ENCODE measurements around the gene GRM3. TPM values are rescaled to one million over a fixed set of nuclear protein-coding genes. Genes with fewer than 3 reads are reported as not detected.

GRM3 gene
- total and polyA plus RNA-seq, 2 of the 13 experiments (the other 11 are each of a cell fraction or from before 2014, with no cell fraction given) = not detected

GRCh38 chr7:86644282-86645224 lies 844 bp downstream of the GRM3 start (continued):
- TF ChIP-seq SOX6 (IDR thresholded peaks at IDR 0.05) (no peak), SOX6 (CRISPR knock-in tag; IDR thresholded peaks at IDR 0.05) (no peak), FOXP1 (IDR thresholded peaks at IDR 0.05) (no peak), FOXP1 (CRISPR knock-in tag; IDR thresholded peaks at IDR 0.05) (no peak), ARID4A (CRISPR knock-in tag; IDR thresholded peaks at IDR 0.05; ENCODE audit: borderline replicate concordance) (no peak), HIVEP1 (CRISPR knock-in tag; IDR thresholded peaks at IDR 0.05) (no peak), ARNT2 (CRISPR knock-in tag; IDR thresholded peaks at IDR 0.05; ENCODE audit: low read depth) (no peak)

- ChIA-PET CTCF (ENCODE audit: low intra/inter-chr PET ratio, low total read pairs) (no interaction called here), POLR2A (no interaction called here)
- intact Hi-C loops (cut with micrococcal nuclease; ENCODE audit: unreplicated experiment) = no loop called here
- WGBS (ENCODE audit: low lambda C conversion rate) = 18% methylated on average over 13 of the region's 13 CpGs
- Histone ChIP-seq H3K36me3 (replicated peaks in 1 of 2; ENCODE audit: control insufficient read depth in 1 of 2, insufficient read depth in 2 of 2, low read length in 2 of 2) (no peaks in the 10 kb centered on the region), H3K4me3 (replicated peaks in 1 of 3; ENCODE audit: insufficient read depth in 1 of 3, low read depth in 2 of 3, low read length in 3 of 3) (no peak overlapping the region), H3K79me2 (ENCODE audit: insufficient read depth, low read length) (no peaks in the 10 kb centered on the region), H3K4me2 (ENCODE audit: low read depth, low read length) (no peak overlapping the region), H3K27me3 (ENCODE audit: control insufficient read depth in 1 of 2, insufficient read depth in 2 of 2, low read length in 2 of 2) (peaks cover 0 to 12% of the 10 kb centered on the region in 2 experiments; a peak in 1 of 5 replicates), H4K20me1 (ENCODE audit: insufficient read depth, low read length) (no peaks in the 10 kb centered on the region), H2AFZ (ENCODE audit: low read length) (no peak overlapping the region), H3K27ac (ENCODE audit: extremely low read length, insufficient read depth, low read length) (no peak overlapping the region), H3K9ac (ENCODE audit: insufficient read depth, low read depth, low read length) (no peak overlapping the region), H3K9me3 (ENCODE audit: low read length) (no peaks in the 10 kb centered on the region), H3K4me1 (ENCODE audit: insufficient read depth, low read length) (no peaks in the 10 kb centered on the region)
- in situ Hi-C loops (cut with HindIII; ENCODE audit: extremely low pct_ligation_motif_present, low pct_unique_long_range_greater_than_20kb) = no loop called here
- DNase-seq (ENCODE audit: low spot score) = no peak
- ATAC-seq = no peak
- FAIRE-seq = no peak
- BruUV-seq (replicated peaks) = no TSS peak
- TF ChIP-seq TMF1 (CRISPR knock-in tag; IDR thresholded peaks at IDR 0.05; ENCODE audit: low read depth) (no peak), ZNF792 (CRISPR knock-in tag; IDR thresholded peaks at IDR 0.05) (no peak), YY1 (IDR thresholded peaks at IDR 0.05; ENCODE audit: insufficient read depth, insufficient replicate concordance, low read depth, low read length) (no peak), SMAD9 (CRISPR knock-in tag; IDR thresholded peaks at IDR 0.05) (no peak), ZNF331 (CRISPR knock-in tag; IDR thresholded peaks at IDR 0.05) (no peak), RBM39 (IDR thresholded peaks at IDR 0.05; ENCODE audit: low read depth, low read length, poor library complexity, severe bottlenecking) (no peak)
These were observed 1.5 kb downstream of the GRM3 start for GRCh38 chr7:86645225-86645608.

All from HepG2 (cell line).